Natural killer cell (primary cell): ENCODE measurements around the gene PFKFB3. TPM values are rescaled to one million over a fixed set of nuclear protein-coding genes. Genes with fewer than 3 reads are reported as not detected.

Source experiments
- ATAC-seq, 3 donors: fragments of 150-1000 bp in 2 of 3; fragments of 200-7000 bp in 1 of 3; cut with Tn5 transposase; 1 replicate in 1 of 3; 2 replicates in 2 of 3; pipeline ENCODE4 v1.10.0; 2021; ENCODE audit warnings: mild to moderate bottlenecking in 2 of 3, moderate library complexity in 2 of 3
- DNase-seq, 2 donors: peaks; one replicate each; pipeline versions ENCODE4 v3.0.0 to v3.0.0-alpha.2; 2013 to 2021; ENCODE audit warnings: mixed read lengths in 1 of 2
- H3K27ac ChIP-seq: one replicate; pipeline ENCODE4 v1.5.1; 2013; ENCODE audit warnings: mild to moderate bottlenecking, low read length
- H3K27me3 ChIP-seq: one replicate; pipeline ENCODE4 v1.6.1; 2013; ENCODE audit warnings: low read length; ENCODE audit not compliant: control insufficient read depth, insufficient read depth
- H3K36me3 ChIP-seq: one replicate; pipeline ENCODE4 v1.6.1; 2013; ENCODE audit warnings: low read length; ENCODE audit not compliant: control insufficient read depth, insufficient read depth
- H3K4me1 ChIP-seq: one replicate; pipeline ENCODE4 v1.6.1; 2013; ENCODE audit warnings: low read length; ENCODE audit not compliant: control insufficient read depth, insufficient read depth
- H3K4me3 ChIP-seq: one replicate; pipeline ENCODE4 v1.5.1; 2013; ENCODE audit warnings: low read length
- H3K9me3 ChIP-seq: one replicate; pipeline ENCODE4 v1.6.1; 2013; ENCODE audit warnings: low read length; ENCODE audit not compliant: control insufficient read depth, insufficient read depth
- H3K27ac Mint-ChIP-seq, 2 donors: one replicate each; pipeline ENCODE4 v1.8.0; 2022; ENCODE audit warnings: mild to moderate bottlenecking in 2 of 2, mixed read lengths in 2 of 2, moderate library complexity in 1 of 2
- H3K27me3 Mint-ChIP-seq, 2 donors: one replicate each; pipeline ENCODE4 v1.8.0; 2022; ENCODE audit warnings: low read depth in 2 of 2, mixed read lengths in 2 of 2
- H3K36me3 Mint-ChIP-seq: one replicate; pipeline ENCODE4 v1.8.0; 2022; ENCODE audit warnings: mixed read lengths
- H3K4me1 Mint-ChIP-seq, 2 donors: one replicate each; pipeline ENCODE4 v1.8.0; 2022; ENCODE audit warnings: mixed read lengths in 2 of 2
- H3K4me3 Mint-ChIP-seq: one replicate; pipeline ENCODE4 v1.8.0; 2022; ENCODE audit warnings: mild to moderate bottlenecking, moderate library complexity, mixed read lengths
- H3K9me3 Mint-ChIP-seq, 2 donors: one replicate each; pipeline ENCODE4 v1.8.0; 2022; ENCODE audit warnings: mixed read lengths in 2 of 2
- CTCF ChIP-seq: fragments of 200-600 bp; IDR thresholded peaks from one replicate; pipeline ENCODE4 v1.8.0; 2022; ENCODE audit warnings: antibody characterized with exemption
- WGBS: methylation state at CpG from one replicate; pipeline ENCODE4 v1.1.7; 2013; ENCODE audit warnings: missing lambda C conversion rate; ENCODE audit not compliant: insufficient coverage; 5-methylcytosine and 5-hydroxymethylcytosine counted together
- intact Hi-C: fragments of 100-400 bp; cut with micrococcal nuclease; formaldehyde crosslinking; loops from one replicate; pipeline ENCODE4 v1.14.2; 2022
- total RNA-seq, 4 donors: library from RNA; stranded (reverse); fragments of 120-200 nt in 1 of 4; gene quantifications; one replicate each; pipeline versions ENCODE4 v1.2.3 to v1.2.4, GENCODE V29; 2013 to 2022

The PFKFB3 gene
- total RNA-seq, 3 donors from 2014 or later (not counting 1 experiment from before 2014, with no cell fraction given), result 33.4 to 59.7 (median 39.0) TPM

- intact Hi-C loops, result no loop called here
- WGBS, result 93% methylated on average over 28 of the region's 28 CpGs
- Histone ChIP-seq H3K4me1 (no peaks in the 10 kb centered on the region), H3K4me3 (no peak overlapping the region), H3K36me3 (peaks cover 22% of the 10 kb centered on the region), H3K27ac (no peak overlapping the region), H3K27me3 (no peaks in the 10 kb centered on the region), H3K9me3 (no peaks in the 10 kb centered on the region)
- no peak for DNase-seq
- no peaks in the 10 kb centered on the region for H3K9me3 Mint-ChIP-seq
- no peak overlapping the region for H3K4me3 Mint-ChIP-seq
- no peak for TF ChIP-seq CTCF
- H3K27ac Mint-ChIP-seq, result no peak overlapping the region
- H3K27me3 Mint-ChIP-seq, result no peaks in the 10 kb centered on the region
- H3K36me3 Mint-ChIP-seq, result no peaks in the 10 kb centered on the region
- H3K4me1 Mint-ChIP-seq, result no peaks in the 10 kb centered on the region
- no peak for ATAC-seq
These were observed 30.4 kb downstream of the PFKFB3 start for GRCh38 chr10:6232846-6233724.

- H3K9me3 ChIP-seq, result no peaks in the 10 kb centered on the region
- intact Hi-C loops, result no loop called here
- Mint-ChIP-seq H3K9me3 (no peaks in the 10 kb centered on the region), H3K27me3 (no peaks in the 10 kb centered on the region), H3K4me3 (no peak overlapping the region), H3K4me1 (peaks cover 2% of the 10 kb centered on the region in 2 donors), H3K27ac (no peak overlapping the region), H3K36me3 (no peaks in the 10 kb centered on the region)
- no peak overlapping the region for H3K27ac ChIP-seq
- no peaks in the 10 kb centered on the region for H3K27me3 ChIP-seq
- 96% methylated on average over 11 of the region's 11 CpGs for WGBS
- DNase-seq, result no peak
- no peaks in the 10 kb centered on the region for H3K4me1 ChIP-seq
- peaks cover 22% of the 10 kb centered on the region for H3K36me3 ChIP-seq
- no peak for ATAC-seq
- no peak for TF ChIP-seq CTCF
- H3K4me3 ChIP-seq, result no peak overlapping the region
These were observed 31.1 kb downstream of the PFKFB3 start for GRCh38 chr10:6233725-6234277.

- ATAC-seq (no peak), DNase-seq (no peak)
- H3K27ac Mint-ChIP-seq, result no peak overlapping the region
- 92% methylated on average over 13 of the region's 13 CpGs for WGBS
- H3K27me3 ChIP-seq, result no peaks in the 10 kb centered on the region
- H3K36me3 Mint-ChIP-seq, result no peaks in the 10 kb centered on the region
- no peaks in the 10 kb centered on the region for H3K9me3 ChIP-seq
- no peak overlapping the region for H3K4me3 Mint-ChIP-seq
- no peak overlapping the region for H3K27ac ChIP-seq
- H3K36me3 ChIP-seq, result peaks cover 21% of the 10 kb centered on the region
- no peak for TF ChIP-seq CTCF
- no peaks in the 10 kb centered on the region for H3K27me3 Mint-ChIP-seq
- peaks cover 6% of the 10 kb centered on the region for H3K4me1 ChIP-seq
- no peak overlapping the region for H3K4me3 ChIP-seq
- H3K9me3 Mint-ChIP-seq, result no peaks in the 10 kb centered on the region
- H3K4me1 Mint-ChIP-seq, result peaks cover 7 to 8% of the 10 kb centered on the region in 2 donors
- intact Hi-C loops, result no loop called here
These were observed 31.6 kb downstream of the PFKFB3 start for GRCh38 chr10:6234371-6234770.
